Measurements from ENCODE around the gene CFDP1. TPM values are rescaled to one million over a fixed set of nuclear protein-coding genes. Genes with fewer than 3 reads are reported as not detected.

Gene CFDP1
- total and polyA plus RNA-seq, 2 of the 13 experiments (the other 11 are each of a cell fraction or from before 2014, with no cell fraction given): 78.6 to 153 TPM

DNA sequence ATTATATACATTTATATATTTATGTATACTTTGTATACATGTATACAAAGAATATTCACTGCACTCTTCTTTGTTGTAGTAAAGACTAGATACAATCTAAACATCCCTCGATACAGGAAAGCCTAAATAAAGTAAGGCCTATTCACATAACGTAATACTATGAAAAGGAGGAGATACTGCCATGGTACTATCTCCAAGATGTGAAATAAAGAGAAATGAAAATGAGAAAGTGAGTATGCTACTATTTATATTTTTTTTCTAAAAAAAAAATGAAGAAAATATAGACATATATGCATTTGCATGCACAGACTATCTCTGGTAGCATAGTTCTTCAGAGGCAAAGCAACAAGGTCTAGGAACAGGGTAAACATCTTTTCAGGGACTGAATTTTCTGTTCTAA, 19.4 kb downstream of the CFDP1 start:
- no peak overlapping the region for H3K4me2 ChIP-seq (ENCODE audit: low read depth, low read length)
- H3K27ac ChIP-seq (ENCODE audit: extremely low read length, insufficient read depth, low read length): no peak overlapping the region
- no peaks in the 10 kb centered on the region for H3K27me3 ChIP-seq (ENCODE audit: control insufficient read depth in 1 of 2, insufficient read depth in 2 of 2, low read length in 2 of 2)
- FAIRE-seq (no peak), ATAC-seq (no peak), DNase-seq (ENCODE audit: low spot score) (no peak)
- intact Hi-C loops (cut with micrococcal nuclease; ENCODE audit: unreplicated experiment) (no loop called here), in situ Hi-C loops (cut with HindIII; ENCODE audit: extremely low pct_ligation_motif_present, low pct_unique_long_range_greater_than_20kb) (no loop called here)
- peaks cover 14% of the 10 kb centered on the region; the same call in 1 of the 2 replicates for H4K20me1 ChIP-seq (ENCODE audit: insufficient read depth, low read length)
- ChIA-PET POLR2A (no interaction called here), CTCF (ENCODE audit: low intra/inter-chr PET ratio, low total read pairs) (no interaction called here)
- no peak overlapping the region for H2AFZ ChIP-seq (ENCODE audit: low read length)
- peaks cover 52% of the 10 kb centered on the region for H3K79me2 ChIP-seq (ENCODE audit: insufficient read depth, low read length)
- no TSS peak for BruUV-seq (replicated peaks)
- no peak overlapping the region for H3K9ac ChIP-seq (ENCODE audit: insufficient read depth, low read depth, low read length)
- no peak overlapping the region for H3K4me3 ChIP-seq (replicated peaks in 1 of 3; ENCODE audit: insufficient read depth in 1 of 3, low read depth in 2 of 3, low read length in 3 of 3)
- 95% methylated on average over 2 of the region's 2 CpGs for WGBS (ENCODE audit: low lambda C conversion rate)
- H3K36me3 ChIP-seq (replicated peaks in 1 of 2; ENCODE audit: control insufficient read depth in 1 of 2, insufficient read depth in 2 of 2, low read length in 2 of 2): peaks cover 19 to 46% of the 10 kb centered on the region in 2 experiments
- H3K4me1 ChIP-seq (ENCODE audit: insufficient read depth, low read length): peaks cover 34% of the 10 kb centered on the region
- H3K9me3 ChIP-seq (ENCODE audit: low read length): no peaks in the 10 kb centered on the region
- TF ChIP-seq ZSCAN22 (CRISPR knock-in tag; IDR thresholded peaks at IDR 0.05): no peak
- TF ChIP-seq SIN3A (IDR thresholded peaks at IDR 0.05; ENCODE audit: borderline replicate concordance, low read depth, low read length): no peak
- no peak for TF ChIP-seq AGO2 (optimal IDR thresholded peaks at IDR 0.05; ENCODE audit: low read depth, low read length)
- TF ChIP-seq ZNF747 (CRISPR knock-in tag; IDR thresholded peaks at IDR 0.05; ENCODE audit: borderline replicate concordance): no peak
- no peak for TF ChIP-seq RCOR2 (CRISPR knock-in tag; IDR thresholded peaks at IDR 0.05)
- TF ChIP-seq MAF1 (CRISPR knock-in tag; IDR thresholded peaks at IDR 0.05; ENCODE audit: borderline replicate concordance): no peak
- TF ChIP-seq ZNF263 (CRISPR knock-in tag; IDR thresholded peaks at IDR 0.05): no peak
- no peak for TF ChIP-seq ZFP1 (CRISPR knock-in tag; IDR thresholded peaks at IDR 0.05)
- no peak for TF ChIP-seq RFX5 (IDR thresholded peaks at IDR 0.05; ENCODE audit: low read depth, low read length)
- TF ChIP-seq, protein P1, sequence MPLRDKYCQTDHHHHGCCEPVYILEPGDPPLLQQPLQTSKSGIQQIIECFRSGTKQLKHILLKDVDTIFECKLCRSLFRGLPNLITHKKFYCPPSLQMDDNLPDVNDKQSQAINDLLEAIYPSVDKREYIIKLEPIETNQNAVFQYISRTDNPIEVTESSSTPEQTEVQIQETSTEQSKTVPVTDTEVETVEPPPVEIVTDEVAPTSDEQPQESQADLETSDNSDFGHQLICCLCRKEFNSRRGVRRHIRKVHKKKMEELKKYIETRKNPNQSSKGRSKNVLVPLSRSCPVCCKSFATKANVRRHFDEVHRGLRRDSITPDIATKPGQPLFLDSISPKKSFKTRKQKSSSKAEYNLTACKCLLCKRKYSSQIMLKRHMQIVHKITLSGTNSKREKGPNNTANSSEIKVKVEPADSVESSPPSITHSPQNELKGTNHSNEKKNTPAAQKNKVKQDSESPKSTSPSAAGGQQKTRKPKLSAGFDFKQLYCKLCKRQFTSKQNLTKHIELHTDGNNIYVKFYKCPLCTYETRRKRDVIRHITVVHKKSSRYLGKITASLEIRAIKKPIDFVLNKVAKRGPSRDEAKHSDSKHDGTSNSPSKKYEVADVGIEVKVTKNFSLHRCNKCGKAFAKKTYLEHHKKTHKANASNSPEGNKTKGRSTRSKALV (CRISPR knock-in tag; IDR thresholded peaks at IDR 0.05): no peak
- TF ChIP-seq, protein P2, sequence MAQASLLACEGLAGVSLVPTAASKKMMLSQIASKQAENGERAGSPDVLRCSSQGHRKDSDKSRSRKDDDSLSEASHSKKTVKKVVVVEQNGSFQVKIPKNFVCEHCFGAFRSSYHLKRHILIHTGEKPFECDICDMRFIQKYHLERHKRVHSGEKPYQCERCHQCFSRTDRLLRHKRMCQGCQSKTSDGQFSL (CRISPR knock-in tag; IDR thresholded peaks at IDR 0.05): no peak
- TF ChIP-seq NFYC (CRISPR knock-in tag; IDR thresholded peaks at IDR 0.05): no peak
- no peak for TF ChIP-seq RFXAP (CRISPR knock-in tag; IDR thresholded peaks at IDR 0.05; ENCODE audit: borderline replicate concordance)
- TF ChIP-seq, protein P3, sequence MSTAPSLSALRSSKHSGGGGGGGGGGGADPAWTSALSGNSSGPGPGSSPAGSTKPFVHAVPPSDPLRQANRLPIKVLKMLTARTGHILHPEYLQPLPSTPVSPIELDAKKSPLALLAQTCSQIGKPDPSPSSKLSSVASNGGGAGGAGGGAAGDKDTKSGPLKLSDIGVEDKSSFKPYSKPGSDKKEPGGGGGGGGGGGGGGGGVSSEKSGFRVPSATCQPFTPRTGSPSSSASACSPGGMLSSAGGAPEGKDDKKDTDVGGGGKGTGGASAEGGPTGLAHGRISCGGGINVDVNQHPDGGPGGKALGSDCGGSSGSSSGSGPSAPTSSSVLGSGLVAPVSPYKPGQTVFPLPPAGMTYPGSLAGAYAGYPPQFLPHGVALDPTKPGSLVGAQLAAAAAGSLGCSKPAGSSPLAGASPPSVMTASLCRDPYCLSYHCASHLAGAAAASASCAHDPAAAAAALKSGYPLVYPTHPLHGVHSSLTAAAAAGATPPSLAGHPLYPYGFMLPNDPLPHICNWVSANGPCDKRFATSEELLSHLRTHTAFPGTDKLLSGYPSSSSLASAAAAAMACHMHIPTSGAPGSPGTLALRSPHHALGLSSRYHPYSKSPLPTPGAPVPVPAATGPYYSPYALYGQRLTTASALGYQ (CRISPR knock-in tag; IDR thresholded peaks at IDR 0.05): no peak
- no peak for TF ChIP-seq ZNF30 (CRISPR knock-in tag; IDR thresholded peaks at IDR 0.05)
- TF ChIP-seq EHMT2 (IDR thresholded peaks at IDR 0.05; ENCODE audit: borderline replicate concordance, low read depth, low read length): no peak
- no peak for TF ChIP-seq CEBPB (IDR thresholded peaks at IDR 0.05; ENCODE audit: borderline replicate concordance, low read depth, low read length)
- TF ChIP-seq, protein P4, sequence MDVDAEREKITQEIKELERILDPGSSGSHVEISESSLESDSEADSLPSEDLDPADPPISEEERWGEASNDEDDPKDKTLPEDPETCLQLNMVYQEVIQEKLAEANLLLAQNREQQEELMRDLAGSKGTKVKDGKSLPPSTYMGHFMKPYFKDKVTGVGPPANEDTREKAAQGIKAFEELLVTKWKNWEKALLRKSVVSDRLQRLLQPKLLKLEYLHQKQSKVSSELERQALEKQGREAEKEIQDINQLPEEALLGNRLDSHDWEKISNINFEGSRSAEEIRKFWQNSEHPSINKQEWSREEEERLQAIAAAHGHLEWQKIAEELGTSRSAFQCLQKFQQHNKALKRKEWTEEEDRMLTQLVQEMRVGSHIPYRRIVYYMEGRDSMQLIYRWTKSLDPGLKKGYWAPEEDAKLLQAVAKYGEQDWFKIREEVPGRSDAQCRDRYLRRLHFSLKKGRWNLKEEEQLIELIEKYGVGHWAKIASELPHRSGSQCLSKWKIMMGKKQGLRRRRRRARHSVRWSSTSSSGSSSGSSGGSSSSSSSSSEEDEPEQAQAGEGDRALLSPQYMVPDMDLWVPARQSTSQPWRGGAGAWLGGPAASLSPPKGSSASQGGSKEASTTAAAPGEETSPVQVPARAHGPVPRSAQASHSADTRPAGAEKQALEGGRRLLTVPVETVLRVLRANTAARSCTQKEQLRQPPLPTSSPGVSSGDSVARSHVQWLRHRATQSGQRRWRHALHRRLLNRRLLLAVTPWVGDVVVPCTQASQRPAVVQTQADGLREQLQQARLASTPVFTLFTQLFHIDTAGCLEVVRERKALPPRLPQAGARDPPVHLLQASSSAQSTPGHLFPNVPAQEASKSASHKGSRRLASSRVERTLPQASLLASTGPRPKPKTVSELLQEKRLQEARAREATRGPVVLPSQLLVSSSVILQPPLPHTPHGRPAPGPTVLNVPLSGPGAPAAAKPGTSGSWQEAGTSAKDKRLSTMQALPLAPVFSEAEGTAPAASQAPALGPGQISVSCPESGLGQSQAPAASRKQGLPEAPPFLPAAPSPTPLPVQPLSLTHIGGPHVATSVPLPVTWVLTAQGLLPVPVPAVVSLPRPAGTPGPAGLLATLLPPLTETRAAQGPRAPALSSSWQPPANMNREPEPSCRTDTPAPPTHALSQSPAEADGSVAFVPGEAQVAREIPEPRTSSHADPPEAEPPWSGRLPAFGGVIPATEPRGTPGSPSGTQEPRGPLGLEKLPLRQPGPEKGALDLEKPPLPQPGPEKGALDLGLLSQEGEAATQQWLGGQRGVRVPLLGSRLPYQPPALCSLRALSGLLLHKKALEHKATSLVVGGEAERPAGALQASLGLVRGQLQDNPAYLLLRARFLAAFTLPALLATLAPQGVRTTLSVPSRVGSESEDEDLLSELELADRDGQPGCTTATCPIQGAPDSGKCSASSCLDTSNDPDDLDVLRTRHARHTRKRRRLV (CRISPR knock-in tag; IDR thresholded peaks at IDR 0.05): no peak

All from HepG2 (cell line).